Fibroblast of peridontal ligament (primary cell): ENCODE measurements around the gene CCDC74A.
"Not testable (repeated sequence)": the region's sequence is repeated elsewhere in the genome, so short reads cannot be mapped to it uniquely, and the experiment has no call there.

Experiments used
- DNase-seq: peaks from one replicate; pipeline ENCODE4 v3.0.0-alpha.2; 2010; ENCODE audit errors: extremely low read depth

Gene CCDC74A

GRCh38 chr2:131557558-131558321 lies 30.1 kb downstream of the CCDC74A start:
- no peak for DNase-seq

GRCh38 chr2:131566371-131566770 lies 38.7 kb downstream of the CCDC74A start:
- no peak for DNase-seq

- no peak for DNase-seq
Measured at GRCh38 chr2:131567891-131568290, 40.2 kb downstream of the CCDC74A start.

- DNase-seq = not testable (repeated sequence)
Measured at GRCh38 chr2:131568401-131568800, 40.7 kb downstream of the CCDC74A start.

GRCh38 chr2:131572175-131572574 lies 44.5 kb downstream of the CCDC74A start:
- DNase-seq = peak; percentile 25

GRCh38 chr2:131577812-131578211 lies 50.1 kb downstream of the CCDC74A start:
- DNase-seq = no peak

- DNase-seq = no peak
Measured at GRCh38 chr2:131580187-131580586, 52.5 kb downstream of the CCDC74A start.
